Liver (tissue), 3 donors: ENCODE results near the gene CHI3L2.

Experiments used
- JUND ChIP-seq, 2 donors: IDR thresholded peaks; 2 replicates each; pipeline ENCODE4 v1.6.1; 2016; ENCODE audit warnings: antibody characterized with exemption in 2 of 2
- RXRA ChIP-seq, 2 donors: IDR thresholded peaks; 2 replicates each; pipeline ENCODE4 v1.6.1; 2017 to 2018; ENCODE audit warnings: antibody characterized with exemption in 2 of 2, mild to moderate bottlenecking in 1 of 2
- SP1 ChIP-seq: IDR thresholded peaks from 2 replicates; pipeline ENCODE4 v1.6.1; 2018; ENCODE audit warnings: antibody characterized with exemption, mild to moderate bottlenecking
- TF ChIP-seq, protein P1 (sequence below): fragments of 150-350 bp; IDR thresholded peaks from 2 replicates; pipeline ENCODE4 v1.5.1; 2017; ENCODE audit warnings: improper control_type of control experiment, low read depth, low read length; ENCODE audit not compliant: missing input control
- TF ChIP-seq, protein P2 (sequence below): IDR thresholded peaks from 2 replicates; pipeline ENCODE4 v1.6.1; 2016; ENCODE audit warnings: antibody characterized with exemption
- donor health status: healthy.
- donor health status: healthy.

DNA sequence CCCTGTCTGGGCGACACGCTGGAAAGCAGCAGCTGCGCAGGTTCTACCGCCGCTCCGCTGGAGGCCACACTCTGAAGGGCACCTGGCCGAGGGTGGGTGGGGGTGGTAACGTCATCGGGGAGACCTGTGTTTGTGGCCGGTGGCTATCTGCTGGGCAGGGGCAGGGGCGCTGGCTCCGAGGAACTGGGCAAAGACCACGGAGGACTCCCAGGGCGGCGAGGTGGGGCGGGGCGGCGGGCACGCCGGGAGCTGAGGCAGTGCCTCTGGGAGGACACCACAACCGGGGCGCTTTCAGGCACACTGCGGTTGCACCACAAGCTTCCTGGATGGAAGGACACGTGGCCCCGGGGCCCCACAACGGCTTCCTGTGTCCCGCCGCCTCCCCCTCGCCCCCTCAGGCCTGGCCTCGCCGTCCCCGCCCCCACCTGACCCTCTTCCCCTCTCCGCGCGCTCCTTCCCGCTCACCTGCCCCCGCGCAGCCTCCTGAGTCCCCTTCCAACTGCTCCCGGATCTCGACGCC lies 23.8 kb upstream of the CHI3L2 start:
- TF ChIP-seq, protein P1, sequence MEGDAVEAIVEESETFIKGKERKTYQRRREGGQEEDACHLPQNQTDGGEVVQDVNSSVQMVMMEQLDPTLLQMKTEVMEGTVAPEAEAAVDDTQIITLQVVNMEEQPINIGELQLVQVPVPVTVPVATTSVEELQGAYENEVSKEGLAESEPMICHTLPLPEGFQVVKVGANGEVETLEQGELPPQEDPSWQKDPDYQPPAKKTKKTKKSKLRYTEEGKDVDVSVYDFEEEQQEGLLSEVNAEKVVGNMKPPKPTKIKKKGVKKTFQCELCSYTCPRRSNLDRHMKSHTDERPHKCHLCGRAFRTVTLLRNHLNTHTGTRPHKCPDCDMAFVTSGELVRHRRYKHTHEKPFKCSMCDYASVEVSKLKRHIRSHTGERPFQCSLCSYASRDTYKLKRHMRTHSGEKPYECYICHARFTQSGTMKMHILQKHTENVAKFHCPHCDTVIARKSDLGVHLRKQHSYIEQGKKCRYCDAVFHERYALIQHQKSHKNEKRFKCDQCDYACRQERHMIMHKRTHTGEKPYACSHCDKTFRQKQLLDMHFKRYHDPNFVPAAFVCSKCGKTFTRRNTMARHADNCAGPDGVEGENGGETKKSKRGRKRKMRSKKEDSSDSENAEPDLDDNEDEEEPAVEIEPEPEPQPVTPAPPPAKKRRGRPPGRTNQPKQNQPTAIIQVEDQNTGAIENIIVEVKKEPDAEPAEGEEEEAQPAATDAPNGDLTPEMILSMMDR, result no peak
- TF ChIP-seq, protein P2, sequence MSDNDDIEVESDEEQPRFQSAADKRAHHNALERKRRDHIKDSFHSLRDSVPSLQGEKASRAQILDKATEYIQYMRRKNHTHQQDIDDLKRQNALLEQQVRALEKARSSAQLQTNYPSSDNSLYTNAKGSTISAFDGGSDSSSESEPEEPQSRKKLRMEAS, result no peak
- no peak for TF ChIP-seq JUND (IDR thresholded peaks at IDR 0.05)
- no peak for TF ChIP-seq RXRA (IDR thresholded peaks at IDR 0.05)
- TF ChIP-seq SP1, result no peak
